SH-SY5Y (cell line): ENCODE results near the gene PLEK.

Experiments
- GATA2 ChIP-seq: IDR thresholded peaks from 2 replicates; pipeline ENCODE4 v1.6.1; 2011; ENCODE audit warnings: mild to moderate bottlenecking, low read depth, low read length
- GATA3 ChIP-seq: IDR thresholded peaks from 2 replicates; pipeline ENCODE4 v1.6.1; 2011; ENCODE audit warnings: low read depth, mild to moderate bottlenecking, low read length, moderate library complexity

DNA sequence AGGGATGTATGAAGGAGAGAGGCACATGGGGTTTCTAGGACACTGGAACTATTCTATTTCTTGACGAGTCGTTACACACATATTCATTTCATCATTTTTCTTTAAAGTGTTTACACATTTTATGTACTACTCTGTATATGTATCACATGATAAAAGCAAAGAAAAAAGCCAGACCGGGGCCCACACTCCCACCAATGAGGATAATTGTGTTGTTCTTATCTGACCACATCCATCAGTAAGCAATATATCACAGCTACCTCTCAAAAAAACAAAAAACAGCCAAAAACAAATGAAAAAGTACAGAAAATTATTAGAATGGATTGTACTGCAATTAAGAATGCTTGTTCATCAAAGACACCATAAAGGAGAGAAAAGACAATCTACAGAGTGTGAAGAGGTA lies 31.2 kb upstream of the PLEK start:
- TF ChIP-seq GATA2 (no peak), GATA3 (no peak)
